SKM-1 treated with dmso at 0.1 percent for 144 hours (cell line): ENCODE results near the gene PIH1D1.
A peak's percentile ranks its signal among the peaks of the same experiment; 100 is the strongest.
"Not testable (repeated sequence)": the region's sequence is repeated elsewhere in the genome, so short reads cannot be mapped to it uniquely, and the experiment has no call there.

Source experiments
- DNase-seq: peaks from one replicate; lab custom pipeline; 2025; ENCODE audit not compliant: unreplicated experiment; lab: John Stamatoyannopoulos, UW

The PIH1D1 gene

DNA sequence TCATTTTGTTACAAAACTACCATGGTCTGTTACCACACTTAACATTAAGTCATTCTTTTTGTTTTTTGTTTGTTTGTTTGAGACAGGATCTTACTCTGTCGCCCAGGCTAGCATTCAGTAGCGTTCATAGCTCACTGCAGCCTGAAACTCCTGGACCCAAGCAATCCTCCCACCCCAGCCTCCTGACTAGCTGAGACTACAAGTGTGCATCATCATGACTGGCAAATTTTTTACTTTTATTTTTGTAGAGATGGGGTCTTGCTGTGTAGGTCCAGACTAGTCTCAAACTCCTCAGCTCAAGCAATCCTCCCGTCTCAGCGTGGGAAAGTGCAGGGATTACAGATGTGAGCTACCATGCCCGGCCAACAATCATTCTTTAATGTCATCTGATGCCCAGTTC, 4.7 kb upstream of the PIH1D1 start:
- DNase-seq: no peak

DNA sequence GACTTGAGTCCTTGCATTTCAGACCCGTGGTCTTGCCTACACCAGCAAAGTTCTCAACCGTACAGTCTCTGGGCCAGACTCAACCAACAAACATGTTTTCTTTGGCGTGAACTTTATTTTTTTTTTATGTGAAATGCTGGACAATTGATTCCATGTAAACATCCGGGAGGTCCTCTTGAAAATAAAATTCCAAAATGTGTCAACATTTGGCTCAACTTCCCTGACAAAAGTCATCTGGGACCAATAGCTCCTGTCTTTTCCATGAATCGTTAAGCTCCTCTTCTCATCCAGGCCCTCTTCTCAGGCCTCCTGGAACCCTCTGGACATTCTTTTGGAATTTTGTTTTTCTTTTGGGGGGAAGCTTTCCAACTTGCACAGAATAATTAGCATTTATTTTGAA, 4.2 kb upstream of the PIH1D1 start:
- no peak for DNase-seq

DNA sequence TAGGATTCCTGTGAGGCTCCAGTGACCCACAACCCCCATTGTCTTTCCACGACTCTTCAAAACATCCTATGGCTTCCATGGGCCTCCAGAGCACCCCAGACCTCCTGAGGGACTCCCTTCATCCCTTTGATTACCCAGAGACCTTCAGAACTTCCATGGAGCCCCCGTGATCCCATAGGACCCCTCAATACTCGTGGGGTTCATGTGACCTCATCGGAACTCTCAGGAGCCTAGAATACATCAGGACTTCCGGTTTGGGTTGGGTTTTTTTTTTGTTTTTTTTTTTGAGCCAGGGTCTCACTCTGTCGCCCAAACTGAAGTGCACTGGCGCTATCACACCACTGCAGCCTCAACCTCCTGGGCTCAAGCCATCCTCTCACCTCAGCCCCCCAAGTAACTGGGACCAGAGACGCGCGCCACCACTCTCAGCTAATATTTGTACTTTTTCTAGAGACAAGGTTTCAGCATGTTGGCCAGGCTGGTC, 2.2 kb upstream of the PIH1D1 start:
- DNase-seq: no peak

DNA sequence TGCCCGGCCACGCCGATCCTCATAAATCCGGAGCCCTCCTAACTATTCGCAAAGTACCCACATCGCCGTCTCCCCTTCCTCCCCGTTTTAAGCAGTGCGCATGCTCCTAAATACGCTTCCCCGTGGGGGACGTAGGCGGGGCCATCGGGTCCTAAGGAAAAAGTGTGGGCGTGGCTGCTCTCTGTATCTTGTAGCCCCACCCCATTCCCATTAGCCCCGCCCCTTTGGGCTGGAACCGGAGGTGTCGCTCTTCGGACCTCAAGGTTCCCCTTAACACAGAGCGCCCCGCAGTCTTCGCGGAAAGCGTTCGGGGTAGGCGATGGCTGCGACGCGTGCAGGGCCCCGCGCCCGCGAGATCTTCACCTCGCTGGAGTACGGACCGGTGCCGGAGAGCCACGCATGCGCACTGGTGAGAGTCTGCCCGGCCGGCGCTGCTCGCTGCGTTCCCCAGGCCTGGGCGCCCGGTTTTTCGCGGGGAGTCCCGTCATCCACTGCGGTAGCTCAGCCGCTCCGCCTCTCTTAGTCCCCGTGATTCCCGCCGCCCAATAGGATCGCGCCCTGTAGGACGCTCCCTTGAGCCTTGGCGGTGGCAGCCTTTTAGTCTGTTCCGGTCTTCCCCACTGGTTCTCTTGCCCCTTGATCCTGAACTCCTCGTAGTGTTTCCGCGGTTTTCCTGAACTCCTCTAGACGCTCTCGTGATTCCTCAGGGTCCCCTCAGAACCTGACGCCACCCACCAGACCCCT, 1.6 kb upstream of the PIH1D1 start, which contains the start of gene ALDH16A1:
ALDH16A1 (plus strand) TSS at position 213 of the 744 bp plus-strand sequence; CDS start at position 320, 107 bp downstream.
- DNase-seq: peak; percentile 83

DNA sequence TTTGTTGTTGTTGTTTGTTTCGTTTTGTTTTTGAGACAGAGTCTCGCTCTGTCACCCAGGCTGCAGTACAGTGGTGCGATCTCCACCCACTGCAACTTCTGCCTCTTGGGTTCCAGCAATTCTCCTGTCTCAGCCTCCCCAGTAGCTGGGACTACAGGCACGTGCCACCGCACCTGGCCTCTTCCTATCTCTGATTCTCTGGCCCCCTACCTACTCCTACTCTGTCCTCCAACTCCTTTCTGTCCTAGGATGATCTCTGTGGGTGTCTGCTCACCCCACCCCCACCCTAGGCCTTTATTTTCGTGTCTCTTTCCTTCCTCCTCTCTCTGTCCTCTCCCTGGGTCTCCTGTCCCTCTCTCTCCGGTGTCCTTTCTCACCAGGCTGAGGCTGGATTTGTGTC, 1.2 kb downstream of the PIH1D1 start:
- DNase-seq: no peak

DNA sequence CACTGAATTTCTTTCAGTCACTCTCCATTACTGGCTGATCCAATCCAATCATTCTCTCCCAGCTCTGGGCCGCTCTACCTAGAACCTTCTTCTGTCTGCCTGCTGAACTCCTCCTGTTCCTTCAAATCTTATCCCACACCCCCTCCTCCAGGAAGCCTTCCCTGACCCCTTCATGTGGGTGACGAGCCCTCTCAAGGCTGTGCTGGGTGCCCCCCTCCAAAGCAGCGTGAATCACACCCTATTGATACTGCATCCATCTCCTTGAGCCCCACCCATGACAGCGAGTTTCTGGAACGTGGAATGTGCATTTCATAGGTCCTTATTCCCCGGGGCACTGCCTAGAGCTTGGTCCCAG, 3.2 kb downstream of the PIH1D1 start:
- no peak for DNase-seq

DNA sequence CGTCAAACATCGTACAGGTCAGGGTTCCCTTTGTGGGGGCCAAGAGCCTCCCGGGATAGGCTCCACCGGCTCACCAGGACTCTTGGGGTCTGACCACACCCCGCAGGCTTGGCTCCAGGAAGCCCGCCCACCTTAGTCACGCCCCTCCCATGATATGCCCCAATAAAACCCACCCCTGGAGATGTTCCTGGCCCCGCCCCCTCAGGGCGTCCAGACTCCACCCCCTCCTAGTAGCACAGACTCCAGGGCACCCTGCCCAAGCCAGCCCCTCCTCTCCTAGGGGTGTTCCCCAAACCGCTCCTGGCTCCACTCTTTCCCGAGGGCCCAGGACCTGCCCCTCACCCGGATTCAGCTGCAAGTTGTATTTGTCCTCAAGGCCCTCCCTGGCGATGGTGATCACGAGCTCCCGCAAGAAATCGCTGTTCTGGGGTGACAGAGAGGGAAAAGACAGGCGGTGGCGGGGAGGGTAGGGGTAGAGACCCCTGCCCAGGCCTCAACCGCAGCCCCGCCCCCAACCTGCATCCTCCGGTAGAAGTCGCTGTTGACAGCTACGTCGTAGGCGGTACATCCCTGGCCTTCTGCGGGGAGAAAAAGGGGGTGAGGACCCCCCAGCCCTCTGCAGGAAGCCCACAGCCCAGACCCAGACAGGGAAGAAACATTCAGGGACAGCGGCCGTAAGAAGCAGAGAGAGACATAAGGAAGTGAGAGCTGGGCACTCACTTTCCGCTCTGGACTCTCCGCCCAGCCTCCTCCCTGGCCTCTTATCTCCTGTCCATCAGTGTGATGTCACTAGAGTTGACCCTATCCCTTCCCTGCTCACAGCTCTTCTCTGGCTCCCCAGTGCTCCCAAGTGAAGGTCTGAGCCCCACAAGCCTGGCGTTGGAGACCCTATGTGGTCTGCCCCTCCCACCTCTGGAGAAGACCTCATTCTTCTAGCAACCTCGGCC, 3.9 kb downstream of the PIH1D1 start:
- no peak for DNase-seq

DNA sequence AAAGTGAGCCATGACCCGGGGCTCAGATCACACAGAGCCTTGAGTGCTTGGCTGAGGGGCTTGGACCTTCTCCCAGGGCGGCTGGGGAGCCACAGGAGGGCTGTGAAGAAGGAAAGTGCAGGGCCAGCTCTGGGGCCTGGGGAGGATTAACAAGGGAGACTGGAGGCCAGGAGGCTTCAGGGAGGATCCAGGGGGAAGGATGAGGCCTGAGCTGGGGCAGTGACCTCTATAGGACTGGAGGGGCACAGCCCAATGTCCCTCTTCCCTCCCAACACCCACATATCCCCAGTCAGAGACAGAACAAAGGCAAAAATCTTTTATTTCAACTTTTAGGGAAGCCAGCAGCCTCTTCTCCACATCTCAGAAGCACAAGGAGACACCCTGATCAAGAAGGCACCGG, 5.6 kb downstream of the PIH1D1 start:
- no peak for DNase-seq

DNA sequence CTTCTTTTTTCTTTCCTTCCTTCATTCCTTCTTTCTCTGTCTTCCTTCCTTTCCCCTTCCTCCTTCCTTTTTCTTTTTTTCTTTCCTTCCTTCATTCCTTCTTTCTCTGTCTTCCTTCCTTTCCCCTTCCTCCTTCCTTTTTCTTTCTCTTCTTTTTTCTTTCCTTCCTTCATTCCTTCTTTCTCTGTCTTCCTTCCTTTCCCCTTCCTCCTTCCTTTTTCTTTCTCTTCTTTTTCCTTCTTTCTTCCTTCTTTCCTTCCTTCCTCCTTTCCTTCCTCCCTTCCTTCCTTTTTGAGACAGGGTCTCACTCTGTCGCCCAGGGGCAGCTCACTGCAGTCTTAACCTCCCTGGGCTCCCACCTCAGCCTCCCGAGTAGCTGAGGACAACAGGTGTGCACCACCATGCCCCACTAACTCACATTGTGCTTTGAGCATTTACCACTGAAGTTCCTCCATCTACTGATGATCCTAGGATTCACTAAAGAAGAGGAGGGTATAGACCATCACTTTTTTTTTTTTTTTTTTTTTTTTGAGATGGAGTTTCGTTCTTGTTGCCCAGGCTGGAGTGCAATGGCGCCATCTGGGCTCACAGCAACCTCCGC, 7.4 kb downstream of the PIH1D1 start:
- not testable (repeated sequence) for DNase-seq

DNA sequence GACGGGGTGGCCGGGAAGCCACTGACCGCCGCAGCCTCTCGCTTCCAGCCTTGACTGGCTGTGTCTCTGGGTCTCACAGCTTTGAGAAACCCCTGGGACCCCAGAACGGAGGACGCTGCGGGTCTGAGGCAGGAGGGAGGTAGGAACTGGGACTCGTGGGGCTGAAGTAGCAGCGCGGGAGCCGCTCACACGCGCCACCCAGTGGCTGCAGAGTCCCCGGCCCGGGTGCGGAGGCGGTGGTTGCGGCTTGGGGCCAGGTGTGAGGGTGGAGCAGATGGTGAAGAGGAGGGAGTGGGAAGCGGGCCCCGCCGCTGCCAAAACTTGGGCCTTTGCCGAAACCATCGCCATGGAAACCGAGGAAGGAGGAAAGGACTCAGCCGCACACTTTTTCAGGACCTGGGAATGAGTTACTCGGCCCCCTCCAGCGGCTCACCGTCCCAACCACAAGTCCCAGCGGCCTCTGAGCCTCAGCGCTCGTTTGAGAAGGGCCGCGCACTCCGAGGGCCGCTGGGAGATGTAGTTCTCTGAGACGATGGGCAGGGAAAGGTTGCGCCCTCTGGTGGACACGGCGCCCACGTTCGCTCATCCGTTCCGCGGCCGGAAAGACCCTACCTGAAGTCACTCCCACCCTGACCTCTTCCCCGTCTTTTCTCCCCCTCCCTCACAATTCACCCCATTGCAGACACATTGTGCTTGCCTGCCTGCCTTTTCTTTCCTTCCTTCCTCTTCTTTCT, 8.1 kb downstream of the PIH1D1 start:
- peak; percentile 67 for DNase-seq

DNA sequence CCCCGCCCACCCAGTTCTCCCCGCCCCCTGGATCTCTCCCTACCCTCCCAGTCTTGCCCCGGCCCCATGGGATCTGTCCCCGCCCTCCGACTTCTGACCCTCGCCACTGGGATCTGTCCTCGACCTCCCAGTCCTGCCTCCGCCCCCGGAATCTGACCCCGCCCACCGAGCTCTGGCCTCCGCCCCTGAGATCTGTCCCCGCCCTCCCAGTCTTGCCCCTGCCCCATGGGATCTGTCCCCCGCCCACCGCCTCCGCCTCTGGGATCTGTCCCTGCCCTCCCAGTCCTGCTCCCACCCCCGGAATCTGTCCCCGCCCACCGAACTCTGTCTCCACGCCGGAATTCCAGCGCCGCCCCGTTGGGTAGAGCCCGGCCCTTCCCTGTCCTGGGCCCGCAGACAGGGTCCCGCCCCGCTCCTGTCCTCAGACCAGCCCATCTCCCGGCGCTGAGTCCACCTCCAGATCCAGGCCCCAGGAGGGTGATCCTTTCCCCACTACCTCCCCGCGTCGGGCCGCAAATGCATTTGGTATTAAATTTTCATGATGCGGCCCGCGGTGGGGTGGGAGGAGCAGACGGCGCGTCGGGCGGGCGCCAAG, 8.7 kb downstream of the PIH1D1 start:
- DNase-seq: no peak

DNA sequence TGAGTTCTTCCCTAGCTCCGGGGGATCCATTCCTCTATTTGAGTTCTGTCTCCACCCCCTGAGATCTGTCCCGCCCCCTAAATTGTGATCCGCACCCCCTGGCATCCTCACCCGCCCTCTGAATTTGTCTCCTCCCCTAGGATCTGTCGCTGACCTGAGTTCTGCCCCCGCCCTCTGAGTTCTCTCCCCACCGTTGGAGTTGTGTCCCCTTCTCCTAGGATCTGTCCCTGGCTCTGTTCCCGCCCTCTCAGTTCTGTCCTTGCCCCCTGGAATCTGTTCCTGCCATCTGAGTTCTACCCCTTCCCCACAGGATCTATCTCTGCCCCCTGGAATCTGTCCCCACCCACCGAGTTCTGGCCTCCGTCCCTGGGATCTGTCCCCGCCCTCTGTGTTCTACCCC, 9.3 kb downstream of the PIH1D1 start:
- no peak for DNase-seq

DNA sequence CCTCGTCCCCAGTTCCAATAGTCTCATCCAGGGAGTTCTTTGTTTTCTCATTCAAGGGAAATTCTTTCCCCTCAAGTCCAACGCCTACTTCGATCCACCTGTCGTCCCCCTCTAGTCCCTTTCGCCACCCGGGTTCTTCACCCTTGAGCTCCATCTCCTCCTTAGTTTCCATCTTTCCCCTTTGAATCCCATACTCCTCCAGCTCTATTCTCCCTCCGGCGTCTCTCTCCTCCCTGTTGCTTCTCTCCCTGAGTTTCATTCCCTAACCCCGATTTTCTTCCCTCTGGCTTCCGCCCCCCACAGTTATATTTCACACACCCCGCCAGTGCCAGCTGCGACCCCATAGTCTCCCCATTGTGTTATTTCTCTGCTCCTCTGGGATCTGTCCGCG, 9.7 kb downstream of the PIH1D1 start:
- no peak for DNase-seq

DNA sequence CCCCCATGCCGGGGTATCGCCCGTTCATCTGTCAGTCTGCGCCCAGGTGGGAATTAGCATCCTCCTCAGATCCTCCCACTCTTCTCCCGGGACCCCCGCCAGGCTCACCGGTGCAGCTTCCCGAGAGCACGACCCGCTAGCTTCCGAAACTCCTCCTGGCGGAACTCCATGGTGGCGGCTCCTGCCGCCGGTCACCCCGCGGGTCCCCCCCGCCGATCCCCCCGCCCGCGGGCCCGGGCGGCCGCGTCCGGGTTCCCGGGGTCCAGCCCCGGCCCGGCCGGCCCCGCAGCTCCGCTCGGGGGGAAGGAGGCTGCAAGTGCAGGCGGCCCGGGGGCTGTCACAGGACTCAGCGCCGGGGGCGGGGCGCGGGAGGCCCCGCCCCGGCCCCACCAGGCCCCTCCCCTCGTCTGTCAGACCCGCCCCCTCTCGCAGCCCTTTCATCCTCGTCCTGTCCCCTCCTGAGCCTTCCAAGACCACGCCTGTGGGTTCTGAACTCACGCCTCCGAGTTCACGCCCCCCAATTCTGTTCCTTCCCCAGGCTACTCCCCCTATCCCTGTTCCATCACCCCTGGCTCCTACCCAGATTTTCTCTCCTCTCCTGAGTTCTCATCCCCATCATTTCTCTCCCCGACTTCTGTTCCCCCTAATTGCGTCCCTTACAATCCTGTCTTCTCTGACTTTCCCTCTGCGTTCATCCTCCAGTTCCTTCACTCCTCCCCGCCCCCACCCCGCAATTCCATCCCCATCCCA, 10.2 kb downstream of the PIH1D1 start, which contains the start of gene SLC17A7:
SLC17A7 (minus strand) TSS at position 318 of the 750 bp plus-strand sequence; CDS start at position 170, 148 bp downstream.
- no peak for DNase-seq

DNA sequence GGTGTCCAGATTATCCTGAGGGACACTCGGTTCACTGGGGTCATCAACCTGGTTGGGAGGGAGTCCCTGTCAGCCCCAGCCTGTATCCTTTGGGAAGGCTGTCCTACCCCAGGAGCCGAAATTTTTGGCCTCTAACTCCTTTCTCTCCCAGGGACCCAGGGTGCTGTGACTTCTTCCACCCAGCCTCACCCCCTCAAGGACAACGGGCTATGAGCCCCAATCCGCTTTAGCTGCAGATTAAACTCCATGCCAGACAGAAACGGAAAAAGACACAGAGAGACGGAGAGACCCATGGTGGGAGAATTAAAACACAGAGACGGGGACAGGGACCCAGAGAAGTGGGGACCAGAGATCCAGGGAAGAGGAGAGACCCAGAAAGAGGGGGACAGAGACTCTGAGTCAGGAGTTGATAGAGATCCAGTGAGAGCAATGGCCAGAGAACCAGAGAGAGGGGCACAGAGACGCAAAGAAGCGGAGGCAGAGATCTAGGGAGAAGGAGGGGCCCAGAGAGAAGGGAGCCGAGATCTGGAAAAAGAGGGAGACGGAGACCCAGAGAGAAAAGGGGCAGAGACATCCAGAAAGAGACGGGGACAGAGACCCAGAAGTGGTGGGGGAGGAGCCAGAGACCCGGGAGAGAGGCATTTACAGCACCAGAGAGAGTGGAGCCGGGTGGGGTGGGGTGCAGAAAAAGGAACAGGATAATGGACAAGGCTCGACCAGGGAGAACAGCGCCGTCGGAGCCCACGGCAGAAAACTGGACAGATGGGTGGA, 11.0 kb downstream of the PIH1D1 start:
- no peak for DNase-seq

DNA sequence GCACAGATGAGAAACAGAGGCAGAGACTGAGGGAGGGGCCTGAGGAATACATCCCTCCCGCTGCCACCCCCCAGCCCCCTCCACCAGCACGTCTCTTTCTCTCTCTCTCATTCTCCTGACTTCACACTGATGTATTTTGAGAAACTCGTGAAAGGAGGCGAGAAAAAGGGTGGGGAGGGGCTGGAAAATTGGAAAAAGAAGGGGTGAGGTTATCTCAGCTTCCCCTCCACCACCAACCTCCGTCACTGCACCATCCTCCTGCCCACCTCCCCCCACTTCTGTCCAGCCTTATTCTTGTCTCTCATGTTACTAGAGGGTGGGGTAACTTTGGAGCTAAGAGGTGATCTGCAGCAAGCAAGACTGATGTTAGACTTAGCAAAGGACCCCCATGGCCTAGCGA, 11.8 kb downstream of the PIH1D1 start:
- no peak for DNase-seq

DNA sequence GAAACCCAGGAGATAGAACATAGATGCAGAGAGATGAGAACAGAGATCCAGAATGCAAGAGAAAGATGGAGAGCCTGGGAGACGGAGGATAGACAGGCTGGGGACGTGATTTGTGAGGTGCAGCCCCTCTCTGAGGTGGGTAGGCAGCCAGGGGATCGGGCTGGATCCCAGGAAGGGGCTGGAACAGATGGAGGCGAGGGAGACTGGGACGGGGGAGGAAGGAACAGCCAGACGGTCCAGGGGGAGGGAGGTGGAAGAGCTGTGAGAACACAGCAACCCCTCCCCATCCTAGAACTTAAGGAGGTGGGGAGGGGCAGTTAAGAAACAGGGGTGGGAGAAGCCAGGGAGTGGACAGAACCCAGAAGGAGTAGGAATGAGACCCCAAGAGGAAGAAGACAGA, 13.4 kb downstream of the PIH1D1 start:
- DNase-seq: no peak

DNA sequence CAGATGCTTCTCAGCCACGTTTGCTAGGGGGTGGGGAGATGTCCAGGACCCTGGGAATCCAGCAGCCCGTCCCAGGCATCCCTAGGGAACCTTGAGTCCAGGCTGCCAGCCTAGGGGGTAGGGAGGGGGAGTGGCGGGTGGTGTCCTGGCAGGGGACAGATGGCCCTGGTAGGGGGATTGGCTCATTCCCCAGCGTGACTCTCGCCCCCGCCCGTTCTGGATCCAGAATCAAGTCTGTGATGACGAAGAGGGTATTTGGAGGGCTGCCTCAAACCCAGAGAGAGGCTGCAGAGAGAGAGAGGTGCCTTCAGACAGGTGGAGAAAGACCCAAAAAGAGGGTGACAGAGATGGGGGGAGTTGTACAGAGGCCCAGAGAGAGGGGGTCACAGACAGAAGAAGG, 14.4 kb downstream of the PIH1D1 start:
- DNase-seq: no peak
